HL-60/S4 treated with retinoic acid at 250 ng/mL for 4 days and 3 days (cell line): ENCODE measurements around the gene NAA50.

Experiments used
- in situ Hi-C: fragments of 300-500 bp; cut with MboI; formaldehyde crosslinking; loops from 2 replicates; pipeline ENCODE4 v1.7.0; 2022; ENCODE audit warnings: low sequenced_read_pairs

The NAA50 gene

DNA sequence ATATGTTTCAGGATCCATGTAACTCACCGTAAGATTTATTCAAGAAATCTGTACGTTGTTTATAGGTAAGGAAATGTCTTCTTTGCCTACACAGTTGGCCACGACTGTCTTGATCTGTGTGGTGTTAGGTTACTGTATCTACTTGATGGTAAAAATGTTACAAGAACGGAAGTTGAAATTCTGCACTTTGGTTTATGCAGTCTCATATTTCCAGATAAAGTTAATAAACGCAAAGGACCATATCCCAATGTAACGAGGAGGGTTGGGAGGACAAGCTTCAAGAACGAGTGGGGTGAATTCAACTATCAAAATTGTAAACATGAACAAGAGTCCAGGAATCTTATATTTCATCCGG, 50.6 kb downstream of the NAA50 start:
- in situ Hi-C loops: no loop called here

DNA sequence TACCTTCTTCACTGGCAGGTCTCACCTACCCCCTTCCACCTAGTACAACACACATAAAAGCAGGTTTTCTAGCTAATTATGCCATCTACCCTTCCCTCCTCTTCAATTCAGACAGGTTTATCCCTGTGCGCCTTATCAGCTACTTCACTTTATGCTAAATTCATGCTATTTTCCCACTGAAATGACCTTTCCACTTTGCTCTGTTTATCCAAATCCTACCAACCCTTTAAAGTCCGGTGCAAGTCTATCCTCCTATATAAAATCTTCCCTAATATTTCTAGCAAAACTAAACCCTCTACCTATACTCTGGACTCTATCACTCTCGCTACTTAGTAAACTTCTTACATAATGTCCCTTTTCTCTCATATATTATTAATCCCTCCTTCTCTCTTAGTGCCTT, 55.6 kb downstream of the NAA50 start:
- in situ Hi-C loops: no loop called here

DNA sequence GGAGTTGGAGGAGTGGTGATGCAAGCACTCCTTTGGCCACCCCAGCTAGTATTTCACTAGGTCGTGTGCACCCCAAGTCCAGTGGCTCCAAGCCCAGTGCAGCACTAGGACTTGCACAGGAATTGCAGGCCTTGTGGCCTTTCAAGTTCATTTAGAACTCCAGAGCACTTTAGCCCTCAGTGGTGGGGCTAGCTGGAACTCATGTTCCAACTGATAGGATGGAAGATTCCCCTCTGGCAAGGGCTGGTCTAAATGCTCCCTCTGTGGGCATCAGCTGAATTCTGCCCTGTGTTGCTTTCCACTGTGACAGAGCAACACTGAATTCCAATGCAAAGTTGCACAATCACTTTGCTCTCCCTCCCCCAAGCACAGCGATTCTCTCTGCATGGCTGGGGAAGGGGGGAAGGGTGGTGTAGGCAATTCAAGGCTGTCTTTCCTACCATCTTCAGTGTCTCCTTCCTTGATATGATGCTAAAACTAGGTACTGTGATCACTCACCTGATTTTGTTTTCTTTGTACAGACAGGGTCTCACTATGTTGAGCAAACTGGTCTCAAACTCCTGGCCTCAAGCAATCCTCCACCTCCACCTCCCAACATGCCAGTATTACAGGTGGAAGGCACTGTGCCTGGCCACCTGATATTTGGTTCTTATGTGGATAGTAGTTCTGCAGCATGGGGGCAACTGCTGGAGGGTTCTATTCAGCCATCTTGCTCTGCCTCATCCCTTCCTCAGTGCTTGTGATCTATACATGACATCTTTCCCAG, 59.9 kb downstream of the NAA50 start:
- in situ Hi-C loops: no loop called here

DNA sequence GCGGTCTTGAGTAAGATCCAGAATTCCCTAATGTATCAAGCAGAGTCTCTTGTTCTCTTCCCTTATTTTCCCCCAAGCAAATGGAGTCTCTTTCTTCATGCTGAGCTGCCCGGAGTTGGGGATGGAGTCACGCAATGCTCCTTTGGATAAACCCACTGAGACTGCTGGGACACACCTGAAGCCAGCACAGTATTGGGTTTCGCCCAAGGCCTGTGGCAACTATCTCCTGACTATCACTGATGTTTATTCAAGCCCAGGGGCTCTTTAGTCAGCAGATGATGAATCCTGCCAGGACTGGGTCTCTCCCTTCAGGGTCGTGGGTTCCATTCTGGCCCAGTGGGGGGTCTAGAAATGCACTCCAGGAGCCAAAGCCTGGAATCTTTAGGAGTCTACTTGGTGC, 60.9 kb downstream of the NAA50 start:
- in situ Hi-C loops: no loop called here

DNA sequence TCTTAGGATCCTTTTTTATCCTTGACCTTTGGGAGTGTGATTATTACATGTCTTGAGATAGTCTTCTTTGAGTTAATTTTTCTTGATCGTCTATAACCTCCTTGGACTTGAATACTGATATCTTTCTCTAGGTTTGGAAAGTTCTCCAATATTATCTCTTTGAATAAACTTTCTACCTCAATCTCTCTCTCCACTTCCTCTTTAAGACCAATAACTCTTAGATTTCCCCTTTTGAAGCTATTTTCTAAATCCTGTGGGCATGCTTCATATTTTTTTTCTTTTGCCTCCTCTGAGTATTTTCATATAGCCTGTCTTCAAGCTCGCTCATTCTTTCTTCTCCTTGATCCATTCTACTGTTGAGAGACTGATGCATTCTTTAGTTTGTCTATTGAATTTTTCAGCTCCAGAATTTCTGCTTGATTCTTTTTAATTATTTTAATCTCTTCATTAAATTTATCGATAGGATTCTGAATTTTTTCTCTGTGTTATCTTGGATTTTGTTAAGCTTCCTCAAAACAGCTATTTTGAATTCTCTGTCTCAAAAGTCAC, 61.7 kb downstream of the NAA50 start:
- in situ Hi-C loops: no loop called here

DNA sequence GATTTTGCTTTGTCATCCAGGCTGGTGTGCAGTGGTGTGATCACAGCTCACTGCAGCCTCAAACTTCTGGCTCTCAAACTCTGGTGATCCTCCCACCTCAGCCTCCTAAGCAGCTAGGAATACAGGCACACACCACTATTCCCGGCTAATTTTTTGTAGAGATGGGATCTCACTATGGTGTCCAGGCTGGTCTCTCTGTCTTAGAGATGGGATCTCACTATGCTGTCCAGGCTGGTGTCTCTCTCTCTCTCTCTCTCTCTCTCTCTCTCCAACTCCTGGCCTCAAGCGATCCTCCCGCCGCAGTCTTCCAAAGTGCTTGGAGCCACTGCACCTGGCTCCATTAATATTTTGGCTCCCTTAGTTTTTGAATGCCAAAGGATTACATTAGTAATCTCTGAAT, 67.3 kb downstream of the NAA50 start:
- in situ Hi-C loops: no loop called here

DNA sequence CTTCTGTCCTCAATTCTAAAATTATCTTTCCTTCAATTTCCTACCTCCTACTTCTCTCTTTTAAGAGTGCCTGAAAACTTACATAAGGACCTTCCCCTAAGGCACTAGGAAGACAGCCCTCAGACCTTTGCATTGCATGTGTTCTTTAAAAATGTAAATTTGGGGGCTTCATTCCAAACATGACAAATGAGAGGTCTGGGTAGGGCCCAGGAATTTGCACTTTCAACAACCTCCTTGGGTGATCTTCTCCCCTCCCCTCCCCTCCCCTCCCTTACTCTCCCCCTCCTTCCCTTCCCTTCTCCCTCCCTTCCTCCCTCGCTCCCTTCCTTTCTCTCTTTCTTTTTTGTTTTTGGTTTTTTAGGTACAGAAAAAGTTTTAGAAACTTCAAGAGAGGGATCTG, 68.3 kb downstream of the NAA50 start:
- in situ Hi-C loops: no loop called here

DNA sequence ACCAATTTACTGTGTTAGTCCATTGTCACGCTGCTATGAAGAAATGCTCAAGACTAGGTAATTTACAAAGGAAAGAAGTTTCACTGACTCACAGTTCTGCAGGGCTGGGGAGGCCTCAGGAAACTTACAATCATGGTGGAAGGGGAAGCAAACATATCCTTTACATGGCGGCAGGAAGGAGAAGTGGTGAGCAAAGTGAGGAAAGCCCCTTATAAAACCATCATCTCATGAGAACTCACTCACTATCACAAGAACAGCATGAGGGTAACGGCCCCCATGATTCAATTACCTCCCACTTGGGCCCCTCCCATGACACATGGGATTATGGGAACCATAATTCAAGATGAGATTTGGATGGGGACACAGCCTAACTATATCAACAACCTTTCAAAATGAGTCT, 69.8 kb downstream of the NAA50 start:
- in situ Hi-C loops: no loop called here

DNA sequence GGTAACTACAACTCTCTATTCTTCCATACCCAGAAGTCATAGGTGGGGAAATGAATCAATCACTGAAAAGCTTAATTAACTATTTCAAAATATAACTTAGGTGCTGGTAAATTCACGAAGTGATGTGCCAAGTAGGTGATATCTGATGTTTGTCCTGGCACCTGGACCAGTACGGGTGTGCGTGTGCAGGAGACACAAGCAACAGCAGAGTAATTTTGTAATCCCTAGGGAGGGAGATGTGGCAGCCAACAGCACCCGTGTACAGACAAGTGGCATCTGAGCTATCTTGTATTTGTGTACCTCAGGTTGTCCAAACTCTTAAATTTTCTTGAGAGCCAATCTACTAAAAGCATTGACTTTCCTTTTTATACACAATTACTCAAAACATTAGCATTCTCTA, 72.5 kb downstream of the NAA50 start:
- in situ Hi-C loops: no loop called here

DNA sequence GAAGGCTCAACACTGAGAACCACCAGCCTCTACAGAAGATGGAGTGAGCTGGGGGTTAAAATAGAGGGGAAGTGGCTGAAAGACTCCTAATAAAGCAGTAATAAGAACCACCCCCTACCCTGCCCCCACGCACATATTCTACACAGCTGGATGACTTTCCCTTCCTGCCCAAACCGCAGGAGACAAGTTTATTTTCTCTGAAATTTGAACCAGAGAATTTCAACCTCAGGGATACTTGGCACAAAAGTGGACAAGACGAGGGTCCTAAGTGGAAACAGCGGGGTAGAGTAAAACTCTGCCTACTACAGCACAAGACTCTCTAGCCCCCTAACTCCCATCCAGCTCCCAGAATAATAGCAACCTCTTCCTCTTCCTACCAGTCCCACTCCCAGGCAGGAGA, 78.0 kb downstream of the NAA50 start:
- in situ Hi-C loops: no loop called here
